NCI-H510A (cell line): Measurements from ENCODE around the gene BLOC1S1.

ENCODE experiments used
- DNase-seq: peaks from one replicate; lab custom pipeline; 2025; lab: John Stamatoyannopoulos, UW

Gene BLOC1S1

DNA sequence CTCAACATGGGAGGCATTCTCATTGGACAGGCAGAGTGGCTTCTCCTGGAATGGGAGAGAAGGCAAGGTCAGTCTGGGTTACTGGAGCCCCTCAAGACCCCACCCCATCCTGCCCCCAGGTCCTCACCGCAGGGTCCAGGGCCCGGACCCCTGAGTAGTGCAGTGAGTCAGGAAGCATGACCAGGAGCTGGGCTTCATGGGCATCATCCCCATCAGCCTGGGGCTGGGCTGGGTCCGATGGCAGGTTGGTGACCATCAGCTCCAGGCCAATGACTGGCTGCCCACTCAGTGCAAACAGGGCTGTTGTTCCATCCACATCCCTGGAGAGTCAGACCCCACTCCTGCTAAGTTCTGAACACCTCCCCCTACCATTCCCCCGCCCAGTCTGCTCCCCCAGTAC, 21.2 kb upstream of the BLOC1S1 start:
- DNase-seq: no peak

DNA sequence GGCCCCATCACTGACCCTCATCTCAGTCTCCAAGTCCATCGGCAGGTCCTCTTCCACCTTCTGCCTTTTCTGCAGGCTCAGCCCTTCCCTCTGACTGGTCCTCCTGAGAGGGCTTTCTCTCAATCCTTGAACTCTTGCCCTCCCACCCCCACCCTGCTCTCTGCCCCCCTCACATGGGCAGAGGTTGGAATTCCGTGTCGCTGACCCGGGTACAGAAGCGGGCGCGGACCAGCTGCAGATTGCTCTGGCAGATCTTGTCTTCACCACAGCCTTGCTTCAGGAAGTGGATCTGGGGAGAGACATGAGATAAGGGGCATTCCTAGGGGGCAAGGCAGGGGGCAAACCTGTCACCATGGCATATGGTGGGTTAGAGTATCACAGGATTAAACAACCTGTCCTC, 20.5 kb upstream of the BLOC1S1 start:
- DNase-seq: no peak

DNA sequence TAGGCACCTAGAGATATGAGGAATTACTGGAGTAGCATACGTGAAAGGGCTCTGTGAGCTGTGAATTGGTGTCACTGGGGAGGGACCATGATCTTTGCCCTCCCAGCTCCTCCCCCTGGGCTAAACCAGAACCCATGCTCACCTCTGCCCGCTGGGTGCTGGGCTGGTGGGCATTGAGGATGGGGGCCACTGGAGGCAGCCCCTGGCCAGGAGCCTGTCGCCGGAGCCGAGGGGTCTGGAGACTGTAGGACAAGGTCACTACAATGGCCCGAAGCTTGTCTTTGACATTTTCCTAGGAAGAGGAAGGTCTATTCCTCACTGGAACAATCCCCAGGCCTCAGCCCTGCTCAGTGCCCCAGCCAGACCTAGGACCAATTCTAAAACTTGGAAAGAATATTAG, 19.7 kb upstream of the BLOC1S1 start:
- DNase-seq: no peak

DNA sequence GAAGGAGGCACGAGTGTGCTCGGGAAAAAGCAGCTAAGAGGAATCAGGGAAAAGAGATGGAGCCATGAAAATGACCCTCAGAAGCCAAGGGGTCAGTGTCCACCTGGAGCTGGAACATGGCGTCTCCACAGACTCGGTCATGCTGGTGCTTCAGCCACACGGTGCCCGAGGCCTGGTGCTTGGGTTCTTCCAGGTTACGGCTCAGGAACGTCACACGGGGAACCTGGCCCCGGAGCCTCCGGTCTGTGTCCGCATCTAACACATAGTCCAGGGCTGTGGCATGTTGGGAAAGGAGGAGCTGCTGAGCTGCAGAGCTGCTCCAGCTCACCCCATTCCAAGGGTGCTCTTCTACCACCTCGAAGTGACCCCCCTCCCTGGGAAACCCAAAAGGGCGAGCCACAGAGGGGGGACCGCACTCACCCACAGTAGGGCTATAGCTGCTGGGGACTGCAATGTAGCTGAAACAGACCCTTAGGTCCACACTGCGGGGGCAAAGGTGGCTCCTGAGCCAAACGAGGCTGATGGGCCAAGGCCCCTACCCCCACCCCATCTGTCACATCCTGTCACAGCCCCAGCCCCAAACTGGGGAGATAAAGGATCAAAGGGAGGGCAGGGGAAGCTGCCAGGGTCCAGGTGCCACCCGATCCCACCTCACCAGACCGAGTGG, 18.9 kb upstream of the BLOC1S1 start:
- no peak for DNase-seq

DNA sequence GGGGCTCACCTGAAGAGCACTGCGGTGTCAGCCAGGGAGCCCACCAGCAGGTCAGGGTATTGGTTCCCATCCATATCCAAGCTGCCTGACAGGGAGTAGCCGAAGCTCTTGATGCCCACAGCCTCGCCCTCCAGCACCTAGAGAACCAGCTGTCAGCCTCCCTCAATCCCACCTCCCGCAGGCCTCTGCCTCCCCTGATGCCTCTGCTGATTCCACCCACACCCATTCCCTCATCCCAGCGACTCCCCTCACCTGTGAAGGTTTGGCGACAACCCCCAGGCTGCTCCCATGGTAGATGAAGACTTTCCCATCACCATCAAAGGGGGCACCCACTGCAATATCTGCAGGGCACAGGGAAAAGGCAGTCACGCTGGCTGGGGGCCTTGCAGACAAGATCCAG, 18.2 kb upstream of the BLOC1S1 start:
- DNase-seq: no peak

DNA sequence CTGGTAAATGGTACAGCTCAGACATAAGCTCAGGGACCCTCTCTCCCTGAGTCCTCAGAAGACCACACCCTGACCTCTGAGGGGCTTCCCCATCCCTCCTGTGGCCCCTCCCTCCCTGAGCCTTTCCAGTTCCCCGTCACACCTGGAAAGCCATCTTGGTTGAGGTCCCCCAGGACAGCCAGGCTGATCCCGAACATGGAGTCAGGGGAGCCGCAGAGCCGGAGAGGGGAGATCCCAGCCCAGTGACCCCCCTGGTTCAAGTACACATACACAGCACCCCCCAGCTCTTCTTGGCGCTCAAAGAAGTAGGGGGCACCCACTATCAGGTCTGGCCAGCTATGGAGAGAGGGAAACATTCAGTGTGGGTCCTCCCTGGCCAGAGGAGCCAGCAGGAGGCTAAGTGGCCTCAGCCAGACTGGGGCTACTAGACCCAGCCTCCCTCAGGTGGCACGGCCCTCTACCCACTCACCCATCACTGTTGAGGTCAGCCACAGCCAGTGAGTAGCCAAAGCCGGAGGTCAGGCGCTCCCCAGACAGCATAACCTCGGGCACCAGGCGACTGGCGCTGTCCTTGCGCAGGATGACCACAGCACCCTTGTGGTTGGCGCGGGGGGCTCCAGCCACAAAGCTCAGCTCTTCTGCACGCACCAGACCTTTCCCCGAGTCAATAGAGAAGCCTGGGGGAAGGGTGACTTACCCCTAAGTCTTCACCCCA, 17.4 kb upstream of the BLOC1S1 start:
- no peak for DNase-seq

DNA sequence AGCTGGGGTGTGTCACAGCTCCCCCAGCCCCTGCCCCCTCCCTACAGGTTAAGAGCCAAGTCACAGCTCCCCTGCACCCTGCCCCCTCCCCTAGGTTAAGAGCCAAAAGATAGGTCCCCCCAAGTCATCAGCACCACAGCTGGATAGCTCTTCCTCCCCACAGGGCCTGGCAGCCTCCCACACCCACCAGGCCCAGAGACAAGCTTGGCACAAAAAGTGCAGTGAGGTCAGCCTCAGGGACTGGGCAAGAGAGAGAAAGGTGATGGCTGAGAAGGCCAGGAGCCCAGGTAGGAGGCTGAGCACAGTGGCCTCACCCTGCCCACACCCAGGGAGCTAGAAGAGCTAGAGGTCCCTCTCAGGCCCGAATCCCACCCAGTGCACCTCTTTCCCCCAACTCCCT, 16.9 kb upstream of the BLOC1S1 start:
- DNase-seq: no peak

DNA sequence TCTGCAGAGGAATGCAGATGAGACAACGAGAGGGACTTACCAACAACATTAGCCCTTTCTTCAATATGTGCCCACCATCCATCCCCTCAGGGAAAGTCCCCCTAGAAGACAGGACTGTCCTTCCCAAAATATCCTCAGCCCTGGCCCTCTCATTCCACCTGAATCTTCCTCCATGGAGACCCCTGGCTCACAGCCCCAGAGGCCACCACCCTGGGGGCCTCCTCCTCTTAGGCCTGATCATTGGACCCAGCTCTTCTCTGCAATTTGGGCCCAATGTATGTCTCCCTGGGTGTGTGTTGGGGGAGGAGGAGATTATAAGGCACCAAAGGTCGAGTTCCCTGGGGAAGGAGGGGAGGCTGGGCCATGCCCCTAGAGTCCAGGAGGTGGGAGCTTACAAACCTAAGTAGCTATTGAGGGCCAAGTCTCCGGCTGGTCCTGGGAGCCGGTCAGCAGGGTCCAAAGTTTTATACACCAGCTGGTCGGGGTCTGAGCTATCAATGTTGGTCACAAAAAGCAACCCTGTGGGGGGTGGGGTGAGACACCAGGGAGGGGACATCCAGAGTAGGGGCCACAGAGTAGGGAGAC, 16.3 kb upstream of the BLOC1S1 start:
- no peak for DNase-seq

DNA sequence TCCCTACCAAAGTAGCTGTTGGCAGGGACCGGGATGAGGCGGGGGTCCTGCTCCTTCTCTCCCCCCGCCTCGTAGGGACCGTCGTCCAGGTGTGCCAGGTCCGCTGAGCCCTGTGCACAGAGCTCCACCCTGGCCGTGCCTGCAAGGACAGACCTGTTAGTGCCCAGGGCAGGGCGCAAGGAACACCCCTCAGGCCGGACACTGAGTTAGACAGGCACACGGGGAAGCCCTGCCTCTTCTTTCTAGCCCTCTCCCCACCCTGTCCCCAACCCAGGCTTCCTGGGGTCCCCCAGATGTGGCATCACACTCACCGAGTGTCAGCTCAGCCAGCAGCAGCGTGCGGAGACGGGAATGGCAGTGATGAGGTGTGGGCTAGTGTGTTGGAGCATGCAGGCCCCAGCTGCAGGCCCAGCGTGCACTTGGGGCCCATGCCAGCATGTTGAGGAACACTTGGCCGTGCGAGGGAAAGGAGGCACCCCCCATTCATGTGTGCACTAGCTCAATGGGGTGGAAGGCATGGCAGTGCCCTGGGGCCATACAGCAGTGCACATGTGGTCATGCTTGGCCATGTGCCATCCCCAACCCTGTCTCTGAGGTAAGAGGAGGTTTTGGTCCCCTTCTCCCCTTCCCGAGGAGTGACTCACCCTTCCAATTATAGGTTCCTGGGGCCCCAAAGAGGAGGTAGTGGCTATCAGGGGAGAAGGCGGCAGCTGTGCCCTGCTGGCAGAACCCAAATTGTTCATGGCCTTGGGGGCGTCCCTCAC, 15.4 kb upstream of the BLOC1S1 start:
- DNase-seq: no peak

DNA sequence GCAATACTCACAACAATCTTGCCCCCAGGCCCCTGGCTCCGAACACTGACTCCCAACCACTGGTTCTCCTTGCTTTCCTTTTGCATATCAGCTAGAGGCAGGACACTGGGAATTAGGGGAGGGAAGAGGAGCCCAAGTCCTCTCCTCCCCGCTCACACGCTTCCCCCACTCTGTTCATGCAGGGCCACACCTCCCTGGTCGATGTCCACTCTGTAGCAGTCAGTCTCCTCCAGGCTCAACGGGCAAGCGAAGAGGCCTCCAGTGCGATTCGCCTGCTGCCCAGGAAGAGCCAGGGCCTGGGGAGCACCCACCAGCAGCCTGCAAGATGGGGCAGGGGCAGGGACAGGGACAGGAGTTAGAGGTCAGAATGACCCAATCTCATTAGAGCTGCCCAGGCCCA, 13.0 kb upstream of the BLOC1S1 start:
- no peak for DNase-seq

DNA sequence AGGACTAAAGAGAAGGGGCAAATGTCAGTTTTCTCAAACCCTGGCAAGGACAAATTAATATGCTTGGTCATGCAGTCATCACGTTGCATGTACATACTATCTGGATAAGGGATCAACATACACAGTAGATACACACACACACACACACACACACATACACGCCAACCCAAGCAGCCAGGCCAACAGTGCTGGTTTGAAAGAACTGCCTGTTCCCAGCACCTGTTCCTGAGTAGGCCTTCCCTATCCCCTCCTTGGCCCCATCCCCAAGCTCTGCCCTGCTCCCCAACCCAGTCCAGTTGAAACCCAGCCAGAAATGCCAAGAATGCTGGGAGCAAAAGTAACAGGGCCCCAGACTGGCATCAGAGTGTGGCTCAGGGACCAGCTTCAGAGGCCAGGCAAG, 12.6 kb upstream of the BLOC1S1 start:
- DNase-seq: no peak

DNA sequence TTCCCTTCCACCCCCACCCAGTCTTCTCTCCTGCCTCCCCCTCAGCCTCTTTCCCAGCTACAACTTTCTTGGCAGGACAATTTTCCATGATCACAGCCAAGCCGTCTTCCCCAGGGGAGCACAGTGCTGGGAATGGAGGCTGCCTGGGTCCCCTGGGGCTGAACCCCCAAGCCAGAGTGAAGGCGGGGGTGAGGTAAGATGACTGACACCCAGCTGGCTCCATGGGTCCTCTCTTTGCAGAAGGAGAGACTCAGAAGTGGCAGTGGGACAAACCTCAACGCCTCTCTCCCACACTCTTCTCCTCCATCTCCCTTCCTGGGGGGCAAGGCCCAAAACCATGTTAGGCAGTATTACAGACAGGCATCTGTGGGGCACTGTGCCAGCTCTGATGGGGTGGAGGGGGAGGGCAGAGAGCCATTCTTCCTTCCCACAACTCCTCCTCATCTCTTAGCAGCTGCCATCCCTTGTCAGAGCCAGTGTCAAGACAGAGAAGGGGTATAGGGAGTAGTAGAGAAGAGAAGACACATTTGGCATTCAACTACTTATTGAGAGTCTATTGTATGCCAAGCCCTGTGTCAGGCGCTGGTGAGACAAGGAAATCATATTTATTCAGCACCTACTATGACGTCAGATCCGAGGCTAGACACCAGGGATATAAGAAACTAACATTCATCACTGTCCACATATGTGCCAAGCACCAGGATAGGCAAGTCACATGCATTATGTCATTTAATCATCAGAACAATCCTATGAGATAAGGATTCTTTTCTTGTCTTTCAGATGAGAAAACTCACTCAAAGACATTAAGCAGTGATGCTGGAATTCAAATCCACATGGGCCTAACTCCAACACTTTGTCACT, 11.7 kb upstream of the BLOC1S1 start:
- no peak for DNase-seq

DNA sequence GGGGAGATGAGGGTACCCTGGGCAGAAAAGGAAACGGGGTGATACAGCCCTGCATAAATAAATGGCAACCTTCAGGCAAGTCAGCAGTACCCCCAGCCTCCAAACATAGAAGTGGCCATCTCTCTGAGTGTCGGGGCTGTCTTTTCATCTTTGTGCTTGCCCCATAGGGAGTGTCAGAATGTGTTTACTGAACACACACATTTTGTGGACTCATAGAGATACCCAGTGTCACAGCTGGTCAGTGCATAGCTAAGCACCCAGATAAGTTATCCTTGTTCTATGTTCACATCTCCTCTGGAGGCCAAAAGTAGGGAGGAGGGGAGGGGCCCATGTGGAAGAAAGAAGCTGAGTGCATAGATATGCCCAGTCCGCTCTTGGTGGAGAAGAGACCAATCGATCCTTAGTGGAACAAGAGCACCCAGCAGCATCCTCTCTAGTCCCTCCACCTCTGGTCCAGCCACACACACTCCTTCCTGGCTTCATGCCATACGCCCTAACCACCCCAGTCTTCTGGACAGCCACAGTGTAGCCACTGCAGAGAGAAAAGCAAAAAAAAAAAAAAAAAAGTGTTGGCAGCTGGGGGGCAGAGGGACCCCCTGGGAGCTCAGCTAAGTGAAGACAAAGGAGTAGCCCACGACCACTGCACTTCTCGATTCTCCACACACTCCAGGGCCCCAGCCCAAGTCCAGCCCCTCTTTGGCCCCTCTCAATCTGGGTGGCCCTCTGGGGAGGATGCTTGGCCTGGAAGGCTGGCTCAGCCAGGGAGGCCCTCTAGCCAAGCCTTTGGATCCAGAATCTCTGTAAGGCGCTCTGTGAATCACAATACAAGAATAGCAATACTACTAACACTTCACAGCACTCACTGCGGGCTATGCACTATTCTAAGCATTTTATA, 10.8 kb upstream of the BLOC1S1 start:
- no peak for DNase-seq

DNA sequence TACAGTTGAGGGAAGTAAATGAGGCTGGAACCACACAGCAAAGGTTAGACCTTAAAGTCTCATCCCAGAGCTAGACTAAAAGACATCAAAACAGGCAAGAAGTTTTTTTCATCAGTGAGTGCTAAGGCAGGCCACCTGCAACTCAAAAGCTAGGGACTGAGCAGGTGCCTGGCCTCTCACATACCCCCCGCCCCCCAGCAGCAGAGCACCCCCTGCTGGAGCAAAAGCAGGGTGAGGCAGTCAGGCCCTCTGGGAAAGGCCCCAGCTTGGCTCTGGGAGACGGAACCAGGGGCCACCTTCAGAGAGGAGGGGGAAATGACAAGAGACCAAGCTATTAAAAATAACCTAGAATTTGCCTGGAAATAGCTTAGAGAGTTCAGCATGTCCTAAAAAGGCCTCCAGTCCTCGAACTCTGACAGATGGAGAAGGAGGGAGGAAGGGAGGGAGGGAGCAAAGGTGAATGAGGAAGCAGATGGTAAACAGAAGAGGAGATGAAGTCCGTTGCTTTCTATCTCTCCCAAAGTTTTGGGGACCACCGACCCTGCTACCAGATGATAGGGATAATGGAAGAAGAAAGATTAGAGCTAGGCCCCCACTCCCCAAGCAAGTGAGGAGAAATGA, 10.0 kb upstream of the BLOC1S1 start:
- DNase-seq: no peak

DNA sequence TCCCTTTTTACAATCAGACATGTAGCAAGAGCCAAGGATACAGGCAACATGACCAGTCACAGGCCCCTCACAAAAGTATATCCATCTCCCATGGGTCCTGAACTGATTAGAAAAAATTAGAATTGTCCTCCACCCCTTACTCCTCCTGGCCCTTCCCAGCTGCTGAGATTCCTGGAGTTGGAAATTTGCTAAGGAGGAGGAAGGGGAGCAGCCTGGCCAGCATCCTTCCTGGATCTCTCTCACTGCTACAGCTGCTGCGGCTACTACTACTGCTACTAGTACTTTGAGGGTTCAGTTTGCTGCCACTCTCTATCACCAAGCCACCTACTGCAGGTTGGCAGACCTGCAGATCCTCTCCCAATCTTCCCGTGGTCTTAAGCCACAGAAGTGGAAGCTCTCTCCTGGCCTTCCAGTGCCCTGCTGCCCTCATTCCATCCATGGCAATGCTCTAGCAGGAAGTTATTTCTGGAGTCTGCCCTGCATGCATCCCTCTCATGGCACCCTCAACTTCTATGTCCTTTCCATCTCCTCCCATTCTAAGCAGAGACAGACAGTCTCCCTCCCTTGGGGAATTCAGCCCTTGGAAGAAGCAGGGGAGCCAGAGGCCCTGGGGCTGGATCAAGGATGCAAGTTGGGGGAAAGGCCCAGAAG, 9.2 kb upstream of the BLOC1S1 start:
- DNase-seq: no peak

DNA sequence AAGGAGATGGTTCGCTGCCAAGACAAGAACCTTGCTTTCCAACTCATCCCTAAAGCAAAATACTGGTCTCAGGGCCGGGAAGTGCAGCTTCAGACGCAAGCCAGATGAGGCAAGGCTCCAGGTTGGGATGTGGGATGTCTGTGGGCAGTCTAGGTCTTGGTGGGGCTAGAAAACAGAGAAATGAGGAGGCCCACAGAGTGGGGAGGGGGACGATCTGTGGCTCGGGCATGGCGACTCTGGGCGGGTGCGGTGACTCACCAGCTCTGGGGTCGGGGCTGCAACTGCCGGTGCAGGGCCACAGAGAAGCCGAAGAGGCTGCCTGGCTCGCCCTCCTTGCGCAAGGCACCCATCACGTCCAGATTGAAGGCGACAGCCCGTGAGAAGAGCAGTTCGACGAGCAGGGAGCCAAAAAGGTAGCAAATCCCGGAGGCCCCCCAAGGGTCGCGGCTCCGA, 8.6 kb upstream of the BLOC1S1 start:
- DNase-seq: no peak

DNA sequence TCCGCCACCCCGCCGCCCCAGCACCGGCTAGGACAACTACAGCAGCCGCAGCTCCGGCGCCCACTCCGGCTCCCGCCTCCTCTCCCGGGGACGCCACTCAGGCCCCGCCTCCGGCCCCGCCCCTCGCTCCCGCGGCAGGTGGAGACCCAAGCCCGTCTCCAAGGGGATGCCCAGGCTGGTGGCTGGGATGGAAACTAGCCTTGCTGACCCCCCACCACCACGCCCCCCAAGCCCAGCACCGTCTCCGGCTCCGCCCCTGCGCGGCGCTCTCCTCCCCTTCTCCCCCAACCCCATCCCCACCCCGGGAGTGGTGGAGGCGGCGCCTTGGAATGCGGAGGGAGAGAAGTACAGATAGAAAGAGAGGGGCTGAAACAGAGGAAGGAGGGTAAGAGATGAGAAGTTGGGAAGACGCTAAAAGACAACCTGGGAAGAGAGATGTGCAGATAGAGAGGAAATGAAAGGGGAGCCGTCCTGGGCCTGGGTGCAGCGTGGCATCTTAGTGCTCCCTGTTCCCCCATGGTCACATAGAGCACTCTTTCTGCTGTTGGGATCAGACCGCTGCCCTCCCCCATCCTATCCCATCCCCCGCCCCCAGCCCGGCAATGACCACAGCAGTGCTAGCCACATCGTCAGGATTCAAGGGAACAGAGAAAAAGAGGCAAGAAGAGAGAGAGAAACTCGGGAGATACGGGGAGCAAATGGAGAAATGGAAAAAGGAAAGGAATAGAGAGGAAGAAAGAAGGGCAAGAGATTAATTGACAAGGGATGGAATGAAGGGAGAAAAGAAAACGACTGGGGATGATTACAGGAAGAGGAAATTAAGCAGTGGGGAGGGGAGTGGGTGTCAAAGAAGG, 7.8 kb upstream of the BLOC1S1 start, which contains the start of gene ITGA7:
Gene ITGA7, minus strand, starts transcription at position 64 of the 854 bp plus-strand sequence. CDS start 222 bp downstream, outside the sequence.
- peak; percentile 51 for DNase-seq

DNA sequence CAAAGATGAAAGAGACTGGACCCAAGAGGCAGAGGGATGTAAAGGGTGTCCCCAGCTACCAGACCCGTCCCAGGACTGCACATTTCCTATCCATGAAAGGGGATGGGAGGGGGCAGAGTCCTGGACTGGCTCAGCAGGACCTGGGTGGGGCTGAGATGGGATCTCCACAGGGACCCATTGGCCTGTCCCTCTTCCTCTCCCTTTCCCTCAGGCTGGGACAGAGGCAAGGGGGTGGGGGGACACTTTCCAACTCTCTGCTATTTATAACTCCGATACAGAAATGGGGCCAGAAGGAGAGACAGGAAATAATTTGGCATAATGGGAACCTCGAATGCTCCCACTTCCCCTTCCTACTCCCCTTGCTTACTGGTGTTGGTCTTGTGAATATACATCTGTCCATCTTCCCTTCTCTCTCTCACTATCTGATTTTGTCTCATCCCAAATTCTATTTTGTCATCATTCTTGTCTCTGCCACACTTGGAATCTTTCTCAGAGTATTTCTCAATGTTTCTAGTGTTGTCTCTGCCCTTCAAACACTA, 7.1 kb upstream of the BLOC1S1 start:
- no peak for DNase-seq
